ENCODE data around the gene TLN1.

- no peak for TF ChIP-seq PRDM10 (tag by site-specific recombination; IDR thresholded peaks at IDR 0.05)
- no peak for TF ChIP-seq PRDM6 (tag by site-specific recombination; IDR thresholded peaks at IDR 0.05)
These were observed 23.8 kb downstream of the TLN1 start for GRCh38 chr9:35708146-35708545.
